ENCODE results near the gene NPIPA1. TPM values are rescaled to one million over a fixed set of nuclear protein-coding genes. Genes with fewer than 3 reads are reported as not detected.
"Not testable (repeated sequence)": the region's sequence is repeated elsewhere in the genome, so short reads cannot be mapped to it uniquely, and the experiment has no call there.

Gene NPIPA1
- total RNA-seq, 6 experiments from 2014 or later = 14.0 to 48.3 (median 33.6) TPM

- Histone ChIP-seq H3K4me3 (peak overlapping the region; percentile 84 to 99 (median 96)), H3K4me1 (peaks cover 0 to 39% (median 16%) of the 10 kb centered on the region in 4 donors), H3K27ac (peak overlapping the region in 1 of 3 donors; percentile 94)
- DNase-seq; H3K27me3 ChIP-seq; H3K36me3 ChIP-seq; H3K9me3 ChIP-seq; intact Hi-C loops (cut with DNase I); ATAC-seq: not testable (repeated sequence)
- 54% methylated on average over 10 of the region's 14 CpGs for WGBS (ENCODE audit: insufficient coverage, low coverage, low lambda C conversion rate, missing lambda C conversion rate)
Observed at GRCh38 chr16:14973785-14974322, 36.6 kb downstream of the NPIPA1 start.

GRCh38 chr16:14974331-14974655 is 37.0 kb downstream of the NPIPA1 start:
- DNase-seq; H3K9me3 ChIP-seq; H3K27me3 ChIP-seq; intact Hi-C loops (cut with DNase I); H3K36me3 ChIP-seq; ATAC-seq: not testable (repeated sequence)
- Histone ChIP-seq H3K27ac (peak overlapping the region; percentile 80 to 94 (median 93)), H3K4me3 (peak overlapping the region; percentile 84 to 99 (median 96)), H3K4me1 (peaks cover 0 to 44% (median 19%) of the 10 kb centered on the region in 4 donors)
- 1% methylated on average over 7 of the region's 7 CpGs for WGBS (ENCODE audit: insufficient coverage, low coverage, low lambda C conversion rate, missing lambda C conversion rate)

GRCh38 chr16:14974656-14975417 is 37.6 kb downstream of the NPIPA1 start, which contains the start of gene PDXDC1:
Gene PDXDC1 (plus strand): TSS chr16:14975026. CDS start chr16:14975200, 174 bp downstream.
- Histone ChIP-seq H3K27ac (peak within 1 kb of the TSS; percentile 80 to 94 (median 93)), H3K4me3 (peak within 1 kb of the TSS; percentile 84 to 99 (median 96)), H3K4me1 (peaks cover 0 to 44% (median 19%) of the 10 kb centered on the region in 4 donors)
- DNase-seq (peak; percentile 95 to 99 (median 97)), ATAC-seq (peak; percentile 92 to 96 (median 93))
- H3K36me3 ChIP-seq; intact Hi-C loops (cut with DNase I); H3K27me3 ChIP-seq; H3K9me3 ChIP-seq: not testable (repeated sequence)
- peak in 2 of 4 donors; percentile 5 to 10 for TF ChIP-seq CTCF (IDR thresholded peaks at IDR 0.05)
- TF ChIP-seq POLR2A (IDR thresholded peaks at IDR 0.05) = peak; percentile 91
- WGBS (ENCODE audit: insufficient coverage, low coverage, low lambda C conversion rate, missing lambda C conversion rate) = under 1% methylated on average over 40 of the region's 74 CpGs

GRCh38 chr16:14975418-14976194 is 38.4 kb downstream of the NPIPA1 start:
- peak overlapping the region; percentile 80 to 94 (median 93) for H3K27ac ChIP-seq

GRCh38 chr16:14976971-14977736 is 39.9 kb downstream of the NPIPA1 start:
- H3K4me3 ChIP-seq; H3K27ac ChIP-seq; DNase-seq; ATAC-seq; H3K27me3 ChIP-seq; H3K9me3 ChIP-seq; intact Hi-C loops (cut with DNase I); H3K36me3 ChIP-seq: not testable (repeated sequence)
- peaks cover 0 to 52% (median 19%) of the 10 kb centered on the region in 4 donors for H3K4me1 ChIP-seq
- WGBS (ENCODE audit: insufficient coverage, low coverage, low lambda C conversion rate, missing lambda C conversion rate) = 59% methylated on average over 13 of the region's 16 CpGs

More at GRCh38 chr16:14975418-14976194, 38.4 kb downstream of the NPIPA1 start:
- intact Hi-C loops (cut with DNase I); H3K9me3 ChIP-seq; H3K36me3 ChIP-seq; H3K27me3 ChIP-seq: not testable (repeated sequence)
- DNase-seq = peak; percentile 66 to 86 (median 77)
- peak; percentile 42 to 54 (median 50) for ATAC-seq
- Histone ChIP-seq H3K4me1 (peaks cover 0 to 42% (median 16%) of the 10 kb centered on the region in 4 donors), H3K4me3 (peak overlapping the region; percentile 84 to 99 (median 96))
- 3% methylated on average over 14 of the region's 47 CpGs for WGBS (ENCODE audit: insufficient coverage, low coverage, low lambda C conversion rate, missing lambda C conversion rate)

- ATAC-seq; H3K9me3 ChIP-seq; H3K36me3 ChIP-seq; H3K27me3 ChIP-seq; H3K4me3 ChIP-seq; intact Hi-C loops (cut with DNase I); DNase-seq: not testable (repeated sequence)
- peak overlapping the region in 1 of 3 donors; percentile 74 for H3K27ac ChIP-seq
- WGBS (ENCODE audit: insufficient coverage, low coverage, low lambda C conversion rate, missing lambda C conversion rate) = 94% methylated on average over 8 of the region's 8 CpGs
- peaks cover 0 to 59% (median 22%) of the 10 kb centered on the region in 4 donors for H3K4me1 ChIP-seq
Observed at GRCh38 chr16:14978281-14978680, 41.0 kb downstream of the NPIPA1 start.

GRCh38 chr16:14978908-14979307 is 41.7 kb downstream of the NPIPA1 start:
- ATAC-seq; H3K27me3 ChIP-seq; DNase-seq; H3K36me3 ChIP-seq; H3K9me3 ChIP-seq; intact Hi-C loops (cut with DNase I): not testable (repeated sequence)
- 42% methylated on average over 3 of the region's 4 CpGs for WGBS (ENCODE audit: insufficient coverage, low coverage, low lambda C conversion rate, missing lambda C conversion rate)
- H3K4me1 ChIP-seq = peaks cover 0 to 59% (median 22%) of the 10 kb centered on the region in 4 donors
- peak overlapping the region in 2 of 3 donors; percentile 56 to 63 for H3K4me3 ChIP-seq
- peak overlapping the region in 2 of 3 donors; percentile 29 to 74 for H3K27ac ChIP-seq

- Histone ChIP-seq H3K4me1 (peaks cover 0 to 58% (median 27%) of the 10 kb centered on the region in 4 donors), H3K4me3 (peak overlapping the region; percentile 20 to 63 (median 56)), H3K36me3 (peaks cover 0 to 18% (median 9%) of the 10 kb centered on the region in 4 donors), H3K27ac (peak overlapping the region in 2 of 3 donors; percentile 29 to 74)
- DNase-seq; H3K9me3 ChIP-seq; intact Hi-C loops (cut with DNase I); H3K27me3 ChIP-seq: not testable (repeated sequence)
- ATAC-seq = peak in 1 of 4 donors; percentile 2
- 37% methylated on average over 3 of the region's 3 CpGs for WGBS (ENCODE audit: insufficient coverage, low coverage, low lambda C conversion rate, missing lambda C conversion rate)
Observed at GRCh38 chr16:14981234-14981633, 44.0 kb downstream of the NPIPA1 start.

GRCh38 chr16:14982521-14982920 is 45.3 kb downstream of the NPIPA1 start:
- intact Hi-C loops (cut with DNase I); ATAC-seq; DNase-seq; H3K9me3 ChIP-seq; H3K27ac ChIP-seq; H3K27me3 ChIP-seq: not testable (repeated sequence)
- peaks cover 0 to 24% (median 12%) of the 10 kb centered on the region in 4 donors for H3K36me3 ChIP-seq
- H3K4me1 ChIP-seq = peaks cover 0 to 52% (median 23%) of the 10 kb centered on the region in 4 donors
- H3K4me3 ChIP-seq = peak overlapping the region in 2 of 3 donors; percentile 56 to 63
- WGBS (ENCODE audit: insufficient coverage, low coverage, low lambda C conversion rate, missing lambda C conversion rate) = no CpG with 5 or more reads among the region's 2 CpGs

Data from right lobe of liver (tissue), 6 donors.